Measurements from ENCODE around the gene TMEM151B.

TMEM151B gene

DNA sequence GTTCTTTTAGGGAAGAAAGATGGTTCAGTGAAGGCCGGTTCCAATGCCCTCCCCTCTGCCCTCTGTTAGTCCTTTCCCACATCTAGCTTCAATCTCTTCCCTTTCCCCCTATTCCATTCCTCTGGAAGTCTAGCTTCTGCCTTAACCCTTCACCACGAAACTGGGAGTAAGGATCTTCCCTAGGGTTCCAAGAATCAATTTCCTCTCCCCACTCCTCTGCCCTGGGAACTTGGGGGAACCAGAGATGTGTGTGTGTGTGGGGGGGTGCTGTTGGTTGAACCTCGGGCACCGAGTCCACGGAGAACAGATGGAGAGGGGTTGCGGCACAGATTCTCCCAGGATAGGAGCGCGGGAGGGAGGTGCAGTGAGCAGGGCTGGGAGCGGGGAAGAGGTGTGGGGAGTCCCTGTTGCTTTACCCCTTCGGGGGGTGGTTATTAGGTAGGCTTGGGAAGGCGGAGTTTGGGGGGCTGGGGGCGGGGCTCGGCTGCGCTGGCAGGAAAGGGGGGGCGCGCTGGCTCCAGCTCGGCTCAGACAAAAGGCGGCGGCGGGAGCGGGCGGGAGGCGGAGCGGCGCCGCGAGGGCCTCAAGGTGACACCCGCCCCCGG is at the start of gene TMEM151B:
Gene TMEM151B (plus strand): TSS at position 530 of the 605 bp plus-strand sequence. CDS start 293 bp downstream, outside the sequence.
- Histone ChIP-seq H3K4me1 (peaks cover 0 to 27% (median 10%) of the 10 kb centered on the region in 4 donors), H3K27ac (no peak within 1 kb of the TSS), H3K36me3 (no peaks in the 10 kb centered on the region), H3K9me3 (no peaks in the 10 kb centered on the region), H3K27me3 (peaks cover 0 to 68% of the 10 kb centered on the region in 2 donors), H3K4me3 (peak within 1 kb of the TSS; percentile 27 to 38)
- intact Hi-C loops (cut with DNase I; ENCODE audit: low total_unique reads) = loop anchor here (5.0 to 10.0 kb wide), 3 partner anchors 67 to 175 kb away; partner anchors contain the start of gene CDC5L
- DNase-seq = no peak
- TF ChIP-seq, protein P1, sequence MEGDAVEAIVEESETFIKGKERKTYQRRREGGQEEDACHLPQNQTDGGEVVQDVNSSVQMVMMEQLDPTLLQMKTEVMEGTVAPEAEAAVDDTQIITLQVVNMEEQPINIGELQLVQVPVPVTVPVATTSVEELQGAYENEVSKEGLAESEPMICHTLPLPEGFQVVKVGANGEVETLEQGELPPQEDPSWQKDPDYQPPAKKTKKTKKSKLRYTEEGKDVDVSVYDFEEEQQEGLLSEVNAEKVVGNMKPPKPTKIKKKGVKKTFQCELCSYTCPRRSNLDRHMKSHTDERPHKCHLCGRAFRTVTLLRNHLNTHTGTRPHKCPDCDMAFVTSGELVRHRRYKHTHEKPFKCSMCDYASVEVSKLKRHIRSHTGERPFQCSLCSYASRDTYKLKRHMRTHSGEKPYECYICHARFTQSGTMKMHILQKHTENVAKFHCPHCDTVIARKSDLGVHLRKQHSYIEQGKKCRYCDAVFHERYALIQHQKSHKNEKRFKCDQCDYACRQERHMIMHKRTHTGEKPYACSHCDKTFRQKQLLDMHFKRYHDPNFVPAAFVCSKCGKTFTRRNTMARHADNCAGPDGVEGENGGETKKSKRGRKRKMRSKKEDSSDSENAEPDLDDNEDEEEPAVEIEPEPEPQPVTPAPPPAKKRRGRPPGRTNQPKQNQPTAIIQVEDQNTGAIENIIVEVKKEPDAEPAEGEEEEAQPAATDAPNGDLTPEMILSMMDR (IDR thresholded peaks at IDR 0.05) = no peak

DNA sequence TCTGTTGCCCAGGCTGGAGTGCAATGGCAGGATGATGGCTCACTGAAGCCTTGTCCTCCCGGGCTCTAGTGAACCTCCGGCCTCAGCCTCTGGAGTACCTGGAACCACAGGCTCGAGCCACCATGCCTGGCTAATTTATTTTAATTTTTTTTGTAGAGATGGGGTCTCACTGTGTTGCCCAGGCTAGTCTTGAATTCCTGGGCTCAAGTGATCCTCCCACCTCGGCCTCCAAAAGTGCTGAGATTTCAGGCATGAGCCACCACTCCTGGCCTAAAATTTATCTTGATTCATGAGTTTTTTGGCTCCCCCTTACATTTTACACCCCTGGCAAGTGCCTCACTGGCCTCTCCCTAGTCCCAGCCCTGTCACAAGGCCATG is 49.3 kb upstream of the TMEM151B start:
- H3K36me3 ChIP-seq = no peaks in the 10 kb centered on the region
- H3K27me3 ChIP-seq = no peaks in the 10 kb centered on the region
- H3K9me3 ChIP-seq = no peaks in the 10 kb centered on the region
- no peak for DNase-seq
- peak overlapping the region; percentile 68 to 83 for H3K4me3 ChIP-seq
- peak overlapping the region; percentile 97 to 99 for H3K27ac ChIP-seq
- TF ChIP-seq, protein P1 (IDR thresholded peaks at IDR 0.05) = no peak
- intact Hi-C loops (cut with DNase I; ENCODE audit: low total_unique reads) = no loop called here
- H3K4me1 ChIP-seq = peaks cover 0 to 86% (median 72%) of the 10 kb centered on the region in 4 donors

DNA sequence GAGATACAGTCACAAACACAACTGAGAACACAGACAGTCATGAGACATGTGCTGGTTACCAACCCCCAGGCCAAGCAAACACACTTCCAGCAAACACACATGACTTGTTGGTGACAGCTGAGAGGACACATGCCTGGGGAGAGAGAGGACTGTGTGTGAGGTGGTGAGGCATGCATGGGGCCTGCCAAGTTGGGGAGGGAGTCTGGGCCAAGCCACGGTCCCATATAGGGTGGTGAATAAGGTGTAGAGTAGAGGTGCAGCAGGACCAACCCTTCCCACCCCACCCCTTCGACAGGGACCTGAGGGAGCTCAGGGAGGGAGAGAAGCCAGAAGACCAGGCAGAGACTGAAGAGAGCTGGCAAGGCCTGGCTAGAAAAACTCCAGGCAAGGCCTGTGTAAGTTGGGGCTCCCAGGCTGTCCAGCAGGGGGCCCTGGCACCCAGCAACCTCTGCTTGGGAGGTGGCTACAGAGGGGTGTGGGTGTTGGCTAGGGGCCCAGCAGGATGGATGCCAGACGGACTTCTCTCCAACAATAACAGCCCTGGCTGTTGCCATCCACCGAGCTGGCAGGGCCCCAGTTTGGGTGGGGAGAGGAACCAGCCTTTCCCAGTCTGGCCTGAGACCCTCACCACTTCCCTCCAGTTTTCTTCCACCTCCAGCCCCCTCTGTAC is 48.8 kb upstream of the TMEM151B start:
- Histone ChIP-seq H3K4me3 (peak overlapping the region; percentile 62 to 63), H3K27me3 (no peaks in the 10 kb centered on the region), H3K36me3 (no peaks in the 10 kb centered on the region), H3K9me3 (no peaks in the 10 kb centered on the region), H3K27ac (peak overlapping the region; percentile 97 to 99), H3K4me1 (peaks cover 0 to 91% (median 77%) of the 10 kb centered on the region in 4 donors)
- intact Hi-C loops (cut with DNase I; ENCODE audit: low total_unique reads) = no loop called here
- TF ChIP-seq, protein P1 (IDR thresholded peaks at IDR 0.05) = peak; percentile 81 to 95
- DNase-seq = peak; percentile 95 to 98

DNA sequence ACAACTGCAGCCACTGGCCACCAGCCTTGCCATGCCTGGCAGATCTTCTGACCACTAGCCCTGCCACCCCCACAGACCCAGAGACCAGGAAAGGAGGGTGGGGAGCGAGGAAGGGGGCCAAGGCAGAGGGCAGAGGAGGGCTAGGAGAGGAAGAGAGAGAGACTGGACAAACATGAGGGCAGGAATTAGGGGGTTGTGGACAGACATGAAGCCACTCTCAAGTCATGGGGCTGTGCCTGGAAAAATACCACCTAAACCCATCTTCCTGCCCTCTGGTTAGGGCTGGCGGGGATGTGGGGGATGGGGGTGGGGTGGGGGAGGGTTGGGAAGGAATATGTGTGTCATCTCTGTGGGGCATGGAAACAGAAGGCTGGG is 48.3 kb upstream of the TMEM151B start:
- no peaks in the 10 kb centered on the region for H3K36me3 ChIP-seq
- no peaks in the 10 kb centered on the region for H3K9me3 ChIP-seq
- peak overlapping the region; percentile 97 to 99 for H3K27ac ChIP-seq
- H3K4me3 ChIP-seq = peak overlapping the region; percentile 62 to 63
- DNase-seq = no peak
- intact Hi-C loops (cut with DNase I; ENCODE audit: low total_unique reads) = no loop called here
- TF ChIP-seq, protein P1 (IDR thresholded peaks at IDR 0.05) = no peak
- no peaks in the 10 kb centered on the region for H3K27me3 ChIP-seq
- H3K4me1 ChIP-seq = peaks cover 0 to 92% (median 77%) of the 10 kb centered on the region in 4 donors

DNA sequence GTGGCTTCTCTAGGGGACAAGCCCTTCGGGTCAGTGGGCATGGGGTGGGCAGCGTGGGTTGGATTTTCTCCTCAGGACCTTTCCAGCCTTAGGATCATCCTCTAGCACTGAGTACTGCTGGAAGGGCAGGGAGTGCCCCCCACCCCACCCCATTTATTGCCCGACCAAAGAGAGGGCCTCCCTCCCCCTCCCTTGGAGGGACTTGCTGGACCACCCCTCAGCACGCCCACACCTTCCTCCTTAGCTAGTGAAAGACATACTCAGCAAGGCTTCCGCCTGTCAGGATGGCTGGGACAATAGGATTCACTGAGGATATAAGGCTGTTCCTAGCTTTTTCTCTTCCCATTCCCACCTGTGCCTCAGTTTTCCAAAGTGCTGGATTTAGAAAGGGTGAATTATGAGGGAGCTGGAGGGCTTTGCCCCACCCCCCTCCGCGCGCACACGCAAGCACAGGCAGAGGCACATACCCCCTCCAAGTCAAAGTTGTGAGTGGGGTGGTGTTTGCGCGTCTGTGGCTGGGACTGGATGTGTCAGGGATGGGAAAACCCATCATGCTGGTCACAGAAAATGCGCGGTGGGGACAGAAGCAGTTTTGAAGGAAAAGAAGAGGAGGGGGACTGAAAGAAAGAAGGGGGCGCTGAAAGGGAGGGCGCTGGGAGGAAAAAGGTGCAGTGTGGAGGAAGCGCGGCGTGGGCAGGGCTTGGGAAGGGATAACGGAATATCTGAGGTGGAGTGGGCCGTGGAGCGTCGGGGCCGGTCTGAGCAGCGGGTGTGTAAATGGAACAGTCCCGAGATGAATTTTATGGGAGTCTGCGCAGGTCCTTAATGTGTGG is 47.5 kb upstream of the TMEM151B start:
- Histone ChIP-seq H3K4me1 (peaks cover 0 to 92% (median 77%) of the 10 kb centered on the region in 4 donors), H3K36me3 (no peaks in the 10 kb centered on the region), H3K27ac (peak overlapping the region; percentile 97 to 99), H3K27me3 (no peaks in the 10 kb centered on the region), H3K9me3 (no peaks in the 10 kb centered on the region), H3K4me3 (peak overlapping the region; percentile 62 to 63)
- peak; percentile 59 to 75 for DNase-seq
- intact Hi-C loops (cut with DNase I; ENCODE audit: low total_unique reads) = no loop called here
- TF ChIP-seq, protein P1 (IDR thresholded peaks at IDR 0.05) = no peak

Data from tibial artery (tissue), 4 donors.